Activated CD4-positive, alpha-beta T cell treated with anti-CD3 and anti-CD28 coated beads for 36 hours (primary cell): ENCODE measurements around the gene GPC6. TPM values are rescaled to one million over a fixed set of nuclear protein-coding genes. Genes with fewer than 3 reads are reported as not detected.
"Not testable (repeated sequence)": the region's sequence is repeated elsewhere in the genome, so short reads cannot be mapped to it uniquely, and the experiment has no call there.

Experiments used
- ATAC-seq: fragments of 200-7000 bp; cut with Tn5 transposase; one replicate; pipeline ENCODE4 v1.10.0; 2021; ENCODE audit warnings: mild to moderate bottlenecking, moderate library complexity
- CTCF ChIA-PET: fragments of 350-600 bp; sonication (Branson Sonifier 250); formaldehyde crosslinking; loops from one replicate; lab custom pipeline; 2021; ENCODE audit warnings: antibody characterized with exemption; lab: Charles Lee
- POLR2A ChIA-PET: fragments of 350-600 bp; sonication (Branson Sonifier 250); formaldehyde crosslinking; loops from one replicate; lab custom pipeline; 2021; ENCODE audit warnings: antibody characterized with exemption, inconsistent platforms; lab: Charles Lee
- DNase-seq: peaks from one replicate; pipeline ENCODE4 v3.0.0-alpha.2; 2020
- H3K27ac Mint-ChIP-seq: one replicate; pipeline ENCODE4 v1.8.0; 2021; ENCODE audit warnings: mixed read lengths
- H3K27me3 Mint-ChIP-seq: one replicate; pipeline ENCODE4 v1.8.0; 2021; ENCODE audit warnings: mixed read lengths
- H3K36me3 Mint-ChIP-seq: one replicate; pipeline ENCODE4 v1.8.0; 2021; ENCODE audit warnings: low read depth, mixed read lengths
- H3K4me1 Mint-ChIP-seq: one replicate; pipeline ENCODE4 v1.8.0; 2021; ENCODE audit warnings: mixed read lengths
- H3K4me3 Mint-ChIP-seq: one replicate; pipeline ENCODE4 v1.8.0; 2021; ENCODE audit warnings: mild to moderate bottlenecking, moderate library complexity, mixed read lengths
- H3K9me3 Mint-ChIP-seq: one replicate; pipeline ENCODE4 v1.8.0; 2021; ENCODE audit warnings: low read depth, mixed read lengths
- intact Hi-C, 2 experiments: fragments of 100-400 bp; cut with DNase I in 1 of 2; cut with micrococcal nuclease in 1 of 2; formaldehyde crosslinking; loops; one replicate each; pipeline versions ENCODE4 v1.14.2 to v1.15.1; 2022 to 2024; cut with DNase I, micrococcal nuclease
- total RNA-seq, 2 experiments: library from RNA; stranded (reverse); gene quantifications; one replicate each; pipeline ENCODE4 v1.2.3, GENCODE V29; 2021

Gene GPC6
- total RNA-seq, 2 experiments from 2014 or later: not detected

DNA sequence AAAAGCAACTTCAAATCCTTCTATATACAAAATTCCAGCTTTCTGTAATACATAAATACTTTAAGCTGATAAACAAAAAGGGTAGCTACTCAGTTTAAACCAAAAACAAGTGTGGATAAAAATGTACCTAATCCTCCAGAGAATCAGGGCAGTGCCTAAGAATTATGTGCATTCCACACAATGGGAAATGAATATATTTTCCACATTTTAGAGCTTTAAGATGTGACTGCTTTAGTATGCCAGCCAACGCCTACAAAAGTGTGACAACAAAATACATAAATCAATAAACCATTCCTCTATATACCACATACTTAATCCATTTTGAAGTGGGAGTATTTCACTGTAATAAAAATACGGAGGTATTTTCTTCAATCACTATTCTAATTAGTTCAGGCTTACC is 977.6 kb downstream of the GPC6 start:
- no peak overlapping the region for H3K4me3 Mint-ChIP-seq
- CTCF ChIA-PET: no interaction called here

DNA sequence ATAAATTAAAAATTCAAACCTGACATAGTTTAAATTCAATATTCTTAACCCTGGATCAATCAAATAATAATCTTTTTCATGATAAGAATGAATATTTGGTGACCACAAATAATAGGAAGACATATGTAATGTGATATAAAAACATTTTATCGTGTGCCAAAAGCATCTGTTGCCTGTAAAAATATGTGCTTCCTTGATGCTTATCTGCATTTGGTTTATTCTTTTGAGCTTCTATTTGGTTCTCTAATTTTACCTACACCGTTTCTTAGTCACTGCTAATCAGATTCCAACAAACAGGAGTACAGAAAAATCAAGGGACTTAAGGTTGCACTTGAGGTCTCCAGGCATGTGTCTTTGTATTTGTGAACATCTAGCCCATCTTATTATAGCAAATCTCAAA is 978.3 kb downstream of the GPC6 start:
- intact Hi-C loops: no loop called here
- DNase-seq (no peak), ATAC-seq (no peak)
- Mint-ChIP-seq H3K27ac (no peak overlapping the region), H3K36me3 (no peaks in the 10 kb centered on the region), H3K4me1 (no peaks in the 10 kb centered on the region), H3K9me3 (no peaks in the 10 kb centered on the region), H3K27me3 (no peaks in the 10 kb centered on the region), H3K4me3 (no peak overlapping the region)
- ChIA-PET CTCF (no interaction called here), POLR2A (no interaction called here)

More for the DNA sequence above, 977.6 kb downstream of the GPC6 start:
- no peak for DNase-seq
- intact Hi-C loops: no loop called here
- no peak for ATAC-seq
- POLR2A ChIA-PET: no interaction called here
- no peaks in the 10 kb centered on the region for H3K9me3 Mint-ChIP-seq
- no peaks in the 10 kb centered on the region for H3K27me3 Mint-ChIP-seq
- H3K36me3 Mint-ChIP-seq: no peaks in the 10 kb centered on the region
- no peaks in the 10 kb centered on the region for H3K4me1 Mint-ChIP-seq
- no peak overlapping the region for H3K27ac Mint-ChIP-seq

DNA sequence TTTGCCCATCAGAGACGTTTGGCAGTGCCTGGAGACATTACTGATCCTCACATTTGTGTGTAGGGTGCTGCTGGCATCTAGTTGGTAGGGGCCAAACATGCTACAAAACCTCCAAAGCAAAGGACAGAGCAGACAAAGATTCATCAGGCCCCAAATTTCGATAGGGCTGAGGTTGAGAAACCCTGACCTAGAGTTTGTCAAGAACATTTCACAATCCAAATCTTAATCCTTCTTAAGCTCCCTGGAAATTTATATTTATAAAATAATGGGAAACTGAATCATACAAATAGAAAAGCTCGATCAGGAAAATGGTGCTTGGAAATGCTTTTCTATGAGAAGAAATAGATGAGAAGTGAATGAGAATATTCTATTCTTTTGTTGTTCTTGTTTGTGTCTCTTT is 979.3 kb downstream of the GPC6 start:
- Mint-ChIP-seq H3K36me3 (no peaks in the 10 kb centered on the region), H3K27ac (no peak overlapping the region), H3K4me1 (peaks cover 2% of the 10 kb centered on the region), H3K27me3 (no peaks in the 10 kb centered on the region), H3K4me3 (no peak overlapping the region), H3K9me3 (no peaks in the 10 kb centered on the region)
- no peak for DNase-seq
- POLR2A ChIA-PET: no interaction called here
- ATAC-seq: no peak
- CTCF ChIA-PET: interaction anchor here (0.6 kb wide), 1 partner anchor 31 kb away, joined by 3 read pairs; no protein-coding TSS in a partner anchor
- intact Hi-C loops: no loop called here

DNA sequence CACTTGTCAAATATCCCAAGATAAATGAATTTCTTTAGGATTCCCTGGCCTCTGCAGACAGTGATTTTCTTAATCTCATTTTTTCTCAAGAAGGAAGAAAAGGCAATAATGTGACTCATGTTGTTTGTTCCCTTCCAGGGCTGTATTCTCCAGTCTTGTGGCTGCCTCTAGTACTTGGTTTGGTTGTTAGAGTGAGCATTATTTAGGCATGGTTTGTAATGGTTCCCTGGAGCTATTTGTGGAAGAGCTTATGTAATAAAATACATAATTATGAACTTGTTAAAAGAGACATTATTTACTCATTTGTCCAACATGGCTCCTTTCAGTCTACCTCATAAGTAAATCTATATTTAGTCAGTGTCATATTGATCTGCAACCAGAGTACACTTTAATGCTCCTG is 982.5 kb downstream of the GPC6 start:
- Mint-ChIP-seq H3K27me3 (no peaks in the 10 kb centered on the region), H3K36me3 (no peaks in the 10 kb centered on the region), H3K4me1 (peaks cover 3% of the 10 kb centered on the region), H3K27ac (no peak overlapping the region), H3K4me3 (no peak overlapping the region), H3K9me3 (no peaks in the 10 kb centered on the region)
- CTCF ChIA-PET: interaction anchor here (0.6 kb wide), 1 partner anchor 173 kb away, joined by 3 read pairs; no protein-coding TSS in a partner anchor
- DNase-seq: no peak
- intact Hi-C loops: no loop called here
- ATAC-seq: no peak
- POLR2A ChIA-PET: no interaction called here

DNA sequence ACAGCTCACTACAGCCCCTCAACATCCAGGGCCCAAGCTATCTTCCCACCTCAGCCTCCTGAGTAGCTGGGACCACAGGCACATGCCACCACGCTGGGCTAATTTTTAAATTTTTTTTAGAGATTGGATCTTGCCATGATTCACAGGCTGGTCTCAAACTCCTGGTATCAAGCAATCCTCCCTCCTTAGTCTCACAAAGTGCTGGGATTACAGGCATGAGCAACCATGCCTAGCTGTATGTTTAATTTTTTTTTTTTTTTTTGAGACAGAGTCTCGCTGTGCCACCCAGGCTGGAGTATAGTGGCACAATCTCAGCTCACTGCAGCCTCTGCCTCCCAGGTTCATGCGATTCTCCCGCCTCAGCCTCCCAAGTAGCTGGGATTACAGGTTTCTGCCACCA is 983.3 kb downstream of the GPC6 start:
- ATAC-seq, CTCF ChIA-PET, H3K27me3 Mint-ChIP-seq, H3K4me1 Mint-ChIP-seq, H3K4me3 Mint-ChIP-seq, H3K27ac Mint-ChIP-seq, H3K36me3 Mint-ChIP-seq, DNase-seq, POLR2A ChIA-PET, intact Hi-C loops, H3K9me3 Mint-ChIP-seq: not testable (repeated sequence)

DNA sequence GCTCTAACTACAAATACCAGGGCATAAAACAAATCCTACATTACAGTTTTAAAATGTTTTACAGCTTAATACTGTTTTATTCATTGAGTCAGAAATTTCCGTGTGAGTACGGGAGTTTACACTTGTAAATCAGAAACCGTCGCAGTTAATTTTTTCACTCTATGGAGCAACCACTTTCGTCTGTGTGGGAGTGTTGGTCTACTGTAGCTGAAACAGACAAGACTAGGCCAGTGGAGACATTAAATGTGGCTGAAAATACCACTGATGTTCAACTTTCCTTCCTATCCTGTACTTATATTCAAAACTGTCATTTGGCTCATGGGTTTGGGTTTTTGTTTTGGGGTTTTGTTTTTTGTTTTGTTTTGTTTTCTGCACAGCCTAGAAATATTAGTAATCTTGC is 984.2 kb downstream of the GPC6 start:
- peak; percentile 65 for ATAC-seq
- Mint-ChIP-seq H3K36me3 (no peaks in the 10 kb centered on the region), H3K9me3 (no peaks in the 10 kb centered on the region), H3K4me1 (peaks cover 3% of the 10 kb centered on the region), H3K4me3 (no peak overlapping the region), H3K27me3 (no peaks in the 10 kb centered on the region), H3K27ac (no peak overlapping the region)
- ChIA-PET POLR2A (interaction anchor here (0.6 kb wide), 1 partner anchor 636 kb away, joined by 11 read pairs; no protein-coding TSS in a partner anchor), CTCF (interaction anchor here (1.2 kb wide), 1 partner anchor 12 kb away, joined by 3 read pairs; no protein-coding TSS in a partner anchor)
- DNase-seq: peak; percentile 12
- intact Hi-C loops: no loop called here

DNA sequence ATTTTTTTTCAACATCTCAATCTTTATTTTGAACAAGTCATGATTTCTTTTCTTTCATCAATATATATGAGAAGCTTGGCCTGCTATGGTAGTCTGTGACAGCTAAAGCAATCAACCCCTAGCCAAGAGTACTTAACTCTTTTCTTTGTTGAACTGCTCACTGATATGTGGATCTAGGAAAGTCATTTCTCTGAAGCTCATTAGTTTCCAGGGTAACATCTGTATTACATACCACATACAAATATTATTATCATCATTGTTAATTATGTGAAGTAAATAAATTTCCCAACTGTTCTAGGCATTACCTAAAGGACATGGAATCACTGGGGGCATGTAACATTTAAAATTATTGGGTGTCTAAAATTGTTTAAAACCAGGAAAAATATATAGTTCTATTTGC is 985.6 kb downstream of the GPC6 start:
- DNase-seq (no peak), ATAC-seq (no peak)
- H3K4me1 Mint-ChIP-seq: peaks cover 3% of the 10 kb centered on the region
- no peaks in the 10 kb centered on the region for H3K36me3 Mint-ChIP-seq
- intact Hi-C loops: no loop called here
- H3K4me3 Mint-ChIP-seq: no peak overlapping the region
- H3K27ac Mint-ChIP-seq: no peak overlapping the region
- no peaks in the 10 kb centered on the region for H3K9me3 Mint-ChIP-seq
- CTCF ChIA-PET: no interaction called here
- H3K27me3 Mint-ChIP-seq: no peaks in the 10 kb centered on the region
- POLR2A ChIA-PET: no interaction called here

DNA sequence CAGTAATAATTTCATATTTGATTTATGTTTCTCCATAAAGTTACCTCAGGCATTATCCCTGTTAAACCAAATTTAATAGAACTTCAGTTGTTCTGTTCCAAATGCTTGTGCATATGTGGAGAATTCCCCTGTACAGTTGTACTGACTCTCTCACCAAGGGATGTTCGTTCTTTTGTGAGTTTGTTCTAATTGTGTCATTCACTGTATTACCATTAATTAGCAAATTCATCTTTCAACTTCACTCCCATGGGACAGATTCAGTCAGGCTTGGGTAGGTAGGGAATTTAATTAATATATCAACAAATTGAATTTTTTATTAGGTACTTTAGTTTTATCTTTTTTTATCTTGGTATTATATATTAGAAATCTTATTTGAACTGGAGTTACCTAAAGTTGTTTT is 987.5 kb downstream of the GPC6 start:
- Mint-ChIP-seq H3K27me3 (no peaks in the 10 kb centered on the region), H3K27ac (no peak overlapping the region), H3K4me1 (peaks cover 3% of the 10 kb centered on the region), H3K9me3 (no peaks in the 10 kb centered on the region), H3K36me3 (no peaks in the 10 kb centered on the region), H3K4me3 (no peak overlapping the region)
- CTCF ChIA-PET: no interaction called here
- DNase-seq (no peak), ATAC-seq (no peak)
- POLR2A ChIA-PET: no interaction called here
- intact Hi-C loops: no loop called here

DNA sequence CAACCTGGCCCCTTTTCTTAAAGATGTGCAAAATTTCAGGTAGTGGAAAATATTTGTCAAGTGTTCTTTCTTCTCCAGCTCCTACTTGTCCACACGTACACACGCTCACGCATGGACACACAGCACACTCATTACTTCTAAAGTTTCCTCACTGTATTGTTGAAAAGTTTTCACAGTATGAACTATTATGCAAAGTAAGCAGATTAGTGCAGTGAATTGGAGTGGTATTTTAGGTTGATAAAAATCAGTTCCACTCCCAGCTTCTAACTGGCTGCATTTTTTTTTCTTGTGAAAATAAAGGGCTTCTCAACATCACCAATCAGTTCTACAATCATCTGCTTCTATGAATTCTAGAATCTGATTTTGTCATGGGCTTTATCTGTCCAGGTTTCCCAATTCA is 988.4 kb downstream of the GPC6 start:
- no peaks in the 10 kb centered on the region for H3K9me3 Mint-ChIP-seq
- ATAC-seq (no peak), DNase-seq (no peak)
- H3K4me1 Mint-ChIP-seq: peaks cover 3% of the 10 kb centered on the region
- H3K36me3 Mint-ChIP-seq: no peaks in the 10 kb centered on the region
- no peak overlapping the region for H3K27ac Mint-ChIP-seq
- CTCF ChIA-PET: no interaction called here
- intact Hi-C loops: no loop called here
- H3K4me3 Mint-ChIP-seq: no peak overlapping the region
- no peaks in the 10 kb centered on the region for H3K27me3 Mint-ChIP-seq
- POLR2A ChIA-PET: no interaction called here

DNA sequence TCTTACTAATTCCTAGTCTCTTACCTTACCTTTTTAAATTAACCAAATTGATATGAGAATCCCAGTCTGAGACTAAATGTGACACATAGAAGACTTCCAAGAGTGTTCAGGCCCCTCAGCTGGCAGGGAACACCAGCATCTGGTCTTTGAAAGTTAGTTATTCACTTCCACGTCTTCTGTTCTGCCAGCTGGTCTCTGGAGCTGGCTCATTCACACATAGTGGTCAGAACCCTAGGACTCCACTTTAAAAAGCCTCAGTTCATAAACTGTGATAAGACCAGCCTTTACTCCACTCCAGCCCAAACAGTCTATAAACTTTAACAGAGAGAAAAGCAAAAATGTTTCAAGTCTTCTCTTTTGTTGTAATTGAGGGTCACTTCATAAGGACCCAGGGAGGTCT is 989.9 kb downstream of the GPC6 start:
- DNase-seq (no peak), ATAC-seq (no peak)
- Mint-ChIP-seq H3K27ac (no peak overlapping the region), H3K9me3 (no peaks in the 10 kb centered on the region), H3K36me3 (no peaks in the 10 kb centered on the region), H3K4me1 (no peaks in the 10 kb centered on the region), H3K27me3 (no peaks in the 10 kb centered on the region), H3K4me3 (no peak overlapping the region)
- ChIA-PET POLR2A (no interaction called here), CTCF (interaction anchor here (0.7 kb wide), 1 partner anchor 135 kb away, joined by 3 read pairs; no protein-coding TSS in a partner anchor)
- intact Hi-C loops: no loop called here

DNA sequence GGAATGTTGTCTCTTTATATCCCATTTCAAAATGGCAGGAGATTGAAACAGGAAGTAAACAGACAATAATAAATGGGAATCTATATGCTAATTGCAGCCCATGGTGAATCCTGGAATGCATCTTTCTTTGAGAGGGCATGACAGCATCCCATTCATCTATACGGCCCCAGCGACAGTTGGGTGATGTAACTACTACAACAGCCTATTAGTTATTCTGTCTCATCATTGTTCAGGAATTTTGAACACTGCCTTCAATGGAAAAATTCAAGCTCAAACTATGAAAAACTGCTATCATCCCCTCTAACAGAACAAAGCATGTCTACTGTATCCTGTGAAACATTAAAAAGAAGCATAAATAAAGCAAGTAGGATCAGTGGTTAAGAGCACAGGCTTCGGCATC is 990.8 kb downstream of the GPC6 start:
- ATAC-seq: no peak
- intact Hi-C loops: no loop called here
- Mint-ChIP-seq H3K9me3 (no peaks in the 10 kb centered on the region), H3K27ac (no peak overlapping the region), H3K4me3 (no peak overlapping the region), H3K27me3 (no peaks in the 10 kb centered on the region), H3K4me1 (no peaks in the 10 kb centered on the region), H3K36me3 (no peaks in the 10 kb centered on the region)
- no peak for DNase-seq
- CTCF ChIA-PET: interaction anchor here (0.7 to 1.2 kb wide), 2 partner anchors 22 to 134 kb away, joined by 3 read pairs; no protein-coding TSS in a partner anchor
- POLR2A ChIA-PET: no interaction called here

DNA sequence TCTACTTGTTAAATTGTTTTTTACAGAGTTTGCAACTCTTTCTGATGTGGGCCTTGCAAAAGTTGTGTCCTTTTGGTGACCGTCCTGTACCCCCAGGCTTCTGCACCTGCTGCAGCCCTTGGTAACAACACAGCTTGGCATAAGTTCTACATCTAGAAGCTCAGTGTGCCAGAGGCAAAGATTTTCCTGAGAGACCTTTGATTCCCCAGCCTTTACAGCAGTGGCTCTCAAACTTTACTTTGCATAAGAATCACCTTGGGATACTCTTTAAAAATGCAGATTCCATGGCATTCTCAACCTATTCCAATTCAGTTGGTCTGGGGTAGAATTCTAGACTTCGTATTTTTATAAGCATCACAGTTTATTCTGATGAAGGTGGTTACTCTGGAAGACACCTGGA is 991.9 kb downstream of the GPC6 start:
- H3K27ac Mint-ChIP-seq: no peak overlapping the region
- no peak overlapping the region for H3K4me3 Mint-ChIP-seq
- DNase-seq (no peak), ATAC-seq (no peak)
- H3K36me3 Mint-ChIP-seq: no peaks in the 10 kb centered on the region
- H3K27me3 Mint-ChIP-seq: peaks cover 2% of the 10 kb centered on the region
- intact Hi-C loops: no loop called here
- CTCF ChIA-PET: interaction anchor here (0.5 to 1.2 kb wide), 2 partner anchors 21 to 73 kb away, joined by 3 read pairs; no protein-coding TSS in a partner anchor
- POLR2A ChIA-PET: no interaction called here
- H3K9me3 Mint-ChIP-seq: no peaks in the 10 kb centered on the region
- H3K4me1 Mint-ChIP-seq: no peaks in the 10 kb centered on the region
